NCI-H510A (cell line): ENCODE measurements around the gene UBTD1.
"Not testable (repeated sequence)": the region's sequence is repeated elsewhere in the genome, so short reads cannot be mapped to it uniquely, and the experiment has no call there.

Experiments
- DNase-seq: peaks from one replicate; lab custom pipeline; 2025; lab: John Stamatoyannopoulos, UW

The UBTD1 gene, protein sequence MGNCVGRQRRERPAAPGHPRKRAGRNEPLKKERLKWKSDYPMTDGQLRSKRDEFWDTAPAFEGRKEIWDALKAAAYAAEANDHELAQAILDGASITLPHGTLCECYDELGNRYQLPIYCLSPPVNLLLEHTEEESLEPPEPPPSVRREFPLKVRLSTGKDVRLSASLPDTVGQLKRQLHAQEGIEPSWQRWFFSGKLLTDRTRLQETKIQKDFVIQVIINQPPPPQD

DNA sequence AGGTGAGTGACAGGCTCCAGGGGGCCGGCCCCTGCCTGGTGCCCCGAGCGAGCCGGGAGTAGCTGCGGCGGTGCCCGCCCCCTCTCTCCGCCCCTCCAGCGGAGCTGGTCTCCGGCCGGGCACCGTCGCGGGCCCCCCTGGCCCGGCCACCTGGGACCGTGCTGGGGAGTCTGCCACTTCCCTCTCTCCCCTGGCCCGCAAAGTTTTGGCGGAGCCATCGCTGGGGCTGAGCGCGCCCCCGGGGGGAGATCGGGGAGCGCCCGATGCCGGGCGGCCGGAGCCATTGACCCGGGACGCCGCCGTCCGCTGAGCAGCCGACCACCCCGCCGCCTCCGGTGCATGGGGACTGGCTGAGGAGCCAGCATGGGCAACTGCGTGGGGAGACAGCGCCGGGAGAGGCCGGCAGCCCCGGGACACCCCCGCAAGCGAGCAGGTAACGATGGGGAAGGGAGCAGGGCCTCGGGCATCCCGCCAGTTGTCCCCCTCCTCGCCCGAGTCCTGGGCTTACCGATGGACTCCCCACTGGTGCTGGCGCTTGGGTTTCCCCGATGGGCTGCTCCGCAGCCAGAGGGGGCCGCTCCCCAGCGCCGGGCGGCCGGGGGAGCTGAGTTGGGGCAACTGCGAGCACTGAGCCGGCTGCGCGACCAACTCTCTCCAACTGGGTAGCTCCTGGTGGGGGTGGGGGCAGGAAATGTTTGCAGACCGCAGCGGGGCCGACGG is at the start of gene UBTD1:
Gene UBTD1 (plus strand): TSS at position 84 of the 720 bp plus-strand sequence. CDS start 280 bp downstream, at position 364.
- DNase-seq: no peak

DNA sequence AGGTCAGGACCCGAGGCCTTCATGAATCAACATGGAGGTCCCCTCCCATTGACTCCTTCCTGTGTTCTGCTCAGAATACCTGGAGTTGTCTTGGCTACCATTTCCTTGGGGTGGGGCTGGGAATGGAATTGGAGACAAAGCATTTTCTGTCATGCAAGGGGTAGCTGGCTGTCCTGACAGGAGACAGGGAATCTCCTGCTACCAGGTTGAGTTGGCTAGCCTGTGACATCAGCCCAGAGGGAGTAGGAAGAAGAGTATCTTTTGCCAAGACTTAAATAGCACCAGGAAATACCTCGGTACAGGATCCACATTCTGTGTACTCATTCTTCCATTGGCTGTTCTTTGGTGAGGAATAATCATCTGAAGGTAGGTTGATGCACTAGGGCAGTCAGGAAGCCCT is 47.9 kb upstream of the UBTD1 start:
- no peak for DNase-seq

DNA sequence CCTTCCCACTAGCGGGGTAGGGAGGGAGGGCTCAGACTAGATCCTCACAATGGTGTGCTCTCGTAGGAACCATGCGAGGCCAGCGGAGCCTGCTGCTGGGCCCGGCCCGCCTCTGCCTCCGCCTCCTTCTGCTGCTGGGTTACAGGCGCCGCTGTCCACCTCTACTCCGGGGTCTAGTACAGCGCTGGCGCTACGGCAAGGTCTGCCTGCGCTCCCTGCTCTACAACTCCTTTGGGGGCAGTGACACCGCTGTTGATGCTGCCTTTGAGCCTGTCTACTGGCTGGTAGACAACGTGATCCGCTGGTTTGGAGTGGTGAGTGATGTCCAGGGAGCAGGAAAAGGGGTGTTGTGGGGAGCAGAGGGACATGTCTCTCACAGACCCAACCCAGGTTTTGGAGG is 47.1 kb upstream of the UBTD1 start:
- DNase-seq: no peak

DNA sequence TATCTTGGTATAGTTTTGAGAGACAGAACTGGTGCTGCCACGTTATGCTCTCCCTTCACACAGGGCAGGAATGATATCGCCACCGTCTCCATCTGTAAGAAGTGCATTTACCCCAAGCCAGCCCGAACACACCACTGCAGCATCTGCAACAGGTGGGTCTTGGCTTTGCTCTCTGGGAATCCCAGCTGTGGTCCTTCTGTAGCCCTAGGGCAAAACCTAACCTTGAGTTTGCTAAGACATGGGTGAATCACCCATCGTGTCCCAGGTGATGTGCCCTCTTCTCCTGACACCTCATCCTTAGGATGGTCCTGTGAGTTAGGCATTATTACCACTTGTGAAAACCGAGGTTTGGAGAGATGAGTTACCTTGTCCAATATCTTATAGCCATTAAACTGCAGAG is 46.4 kb upstream of the UBTD1 start:
- no peak for DNase-seq

DNA sequence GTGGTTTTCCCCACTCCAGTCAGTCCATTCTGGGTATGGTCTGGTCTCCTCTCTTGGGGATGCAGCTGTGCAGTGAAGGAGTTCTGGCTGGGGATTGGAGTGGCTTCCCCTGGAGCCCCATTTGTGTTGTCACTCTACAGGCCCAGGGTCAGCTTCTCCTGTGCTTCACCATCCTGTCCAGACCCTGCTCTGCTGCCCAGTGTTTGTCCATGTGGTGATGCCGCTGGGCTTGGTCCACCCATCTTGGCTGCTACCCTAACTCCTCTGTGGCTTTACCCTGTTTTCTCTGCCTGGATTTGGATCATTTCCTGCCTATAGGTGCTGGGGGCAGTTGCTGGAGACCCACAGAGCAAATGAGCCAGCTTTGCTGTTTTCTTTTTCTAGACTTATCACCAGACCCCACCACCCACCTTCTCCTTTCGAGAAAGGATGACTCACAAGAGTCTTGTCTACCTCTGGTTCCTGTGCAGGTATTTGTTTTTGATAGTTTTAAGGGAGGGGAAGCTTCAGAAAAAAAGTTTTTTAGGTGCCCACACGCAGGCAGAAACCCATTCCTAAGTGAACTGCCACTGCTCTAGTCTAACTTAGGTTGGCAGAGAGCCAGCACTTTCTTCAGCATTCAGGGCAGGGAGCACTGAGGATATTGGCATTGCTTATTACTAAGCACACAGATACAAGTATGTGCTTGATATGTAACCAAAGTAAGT is 44.2 kb upstream of the UBTD1 start:
- no peak for DNase-seq

DNA sequence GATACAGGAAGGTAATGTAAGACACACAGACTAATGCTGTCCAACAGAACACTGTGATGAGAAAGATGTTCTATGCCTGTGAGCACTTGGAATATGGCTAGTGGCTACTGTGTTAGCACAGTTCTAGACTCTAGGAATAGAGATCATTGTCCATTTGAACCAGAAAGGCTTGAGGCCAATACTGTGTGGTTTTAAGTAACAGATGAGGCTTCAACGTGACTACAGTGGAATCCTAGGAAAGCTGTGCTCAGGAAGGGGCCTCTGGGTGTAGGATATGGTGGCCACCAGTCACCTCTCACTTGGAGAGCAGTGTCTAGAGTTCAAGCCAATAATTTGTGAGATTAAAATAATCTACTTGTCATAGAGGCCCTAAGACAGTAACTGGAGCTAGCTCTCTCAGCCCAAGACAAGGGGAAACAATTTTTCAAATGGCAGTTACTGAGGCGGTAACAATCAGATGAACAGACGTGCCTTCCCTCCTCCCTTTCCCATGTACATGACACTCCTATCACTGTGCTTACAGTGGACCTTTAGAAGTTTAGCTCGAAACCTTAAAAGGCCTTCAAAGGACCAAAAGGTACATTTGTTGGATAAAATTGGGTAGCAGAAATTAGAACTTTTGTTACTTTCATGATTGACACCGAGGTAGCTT is 42.6 kb upstream of the UBTD1 start:
- no peak for DNase-seq

DNA sequence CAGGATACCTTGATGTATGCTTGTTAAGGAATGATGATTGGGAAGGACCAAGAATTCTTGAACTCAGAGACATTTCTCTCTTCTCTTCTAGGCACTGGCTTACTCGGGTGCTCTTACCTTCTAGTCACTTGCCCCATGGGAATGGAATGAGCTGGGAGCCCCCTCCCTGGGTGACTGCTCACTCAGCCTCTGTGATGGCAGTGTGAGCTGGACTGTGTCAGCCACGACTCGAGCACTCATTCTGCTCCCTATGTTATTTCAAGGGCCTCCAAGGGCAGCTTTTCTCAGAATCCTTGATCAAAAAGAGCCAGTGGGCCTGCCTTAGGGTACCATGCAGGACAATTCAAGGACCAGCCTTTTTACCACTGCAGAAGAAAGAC is 42.0 kb upstream of the UBTD1 start:
- DNase-seq: no peak

DNA sequence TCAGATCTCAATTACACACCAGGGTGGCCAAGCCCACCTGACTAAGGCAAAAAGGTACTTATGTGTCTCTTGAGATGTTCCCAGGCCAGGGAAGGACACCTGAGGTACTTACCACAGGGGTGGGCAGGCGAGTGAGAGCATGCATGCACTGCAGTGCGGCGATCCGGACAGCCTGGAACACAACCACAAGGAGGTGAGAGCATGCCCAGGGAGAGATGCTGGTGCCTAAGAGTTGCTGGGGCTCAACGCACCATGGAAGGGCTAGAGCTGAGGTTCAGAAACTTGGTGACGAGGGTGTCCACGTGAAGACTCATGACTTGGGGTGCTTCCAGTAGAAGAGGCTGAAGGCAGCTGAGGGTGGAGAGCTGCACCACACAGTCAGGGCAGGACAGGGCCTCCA is 39.6 kb upstream of the UBTD1 start:
- no peak for DNase-seq

DNA sequence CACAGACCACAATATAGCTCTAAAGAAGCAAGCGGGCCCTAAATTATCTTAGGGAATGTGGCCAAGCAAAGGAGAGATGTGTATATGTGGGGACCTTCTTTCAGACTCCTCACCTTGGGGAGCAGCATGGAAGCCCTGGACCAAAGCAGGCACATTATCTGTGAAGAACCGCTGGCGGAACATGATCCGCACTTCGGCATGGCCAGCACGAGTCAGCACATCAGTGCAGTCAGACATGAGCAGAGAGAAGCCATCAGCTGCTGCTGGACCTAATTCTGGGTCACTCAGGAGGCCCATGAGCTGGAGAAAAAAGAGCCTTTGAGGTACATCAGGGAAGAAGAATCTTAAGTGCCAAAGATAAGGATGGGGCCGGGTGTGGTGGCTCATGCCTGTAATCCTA is 38.8 kb upstream of the UBTD1 start:
- no peak for DNase-seq

DNA sequence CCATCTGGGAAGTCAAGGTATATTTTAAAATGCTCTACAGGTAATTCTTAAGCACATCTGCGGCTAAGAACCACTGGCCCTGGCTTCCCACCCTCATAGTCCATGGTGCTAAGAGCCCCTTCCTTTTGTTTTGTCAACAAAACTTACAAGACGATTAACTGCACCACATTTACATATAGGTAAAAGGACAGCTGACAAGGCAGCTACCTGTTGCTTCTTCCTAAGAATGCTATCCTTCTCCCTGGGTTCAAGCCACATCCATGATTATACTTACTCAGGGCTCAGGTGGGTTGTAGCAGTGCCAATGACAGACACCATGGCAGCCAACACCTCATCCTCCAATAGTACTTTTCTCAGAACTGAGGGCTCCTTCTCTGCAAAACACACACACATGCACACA is 36.4 kb upstream of the UBTD1 start:
- DNase-seq: no peak

DNA sequence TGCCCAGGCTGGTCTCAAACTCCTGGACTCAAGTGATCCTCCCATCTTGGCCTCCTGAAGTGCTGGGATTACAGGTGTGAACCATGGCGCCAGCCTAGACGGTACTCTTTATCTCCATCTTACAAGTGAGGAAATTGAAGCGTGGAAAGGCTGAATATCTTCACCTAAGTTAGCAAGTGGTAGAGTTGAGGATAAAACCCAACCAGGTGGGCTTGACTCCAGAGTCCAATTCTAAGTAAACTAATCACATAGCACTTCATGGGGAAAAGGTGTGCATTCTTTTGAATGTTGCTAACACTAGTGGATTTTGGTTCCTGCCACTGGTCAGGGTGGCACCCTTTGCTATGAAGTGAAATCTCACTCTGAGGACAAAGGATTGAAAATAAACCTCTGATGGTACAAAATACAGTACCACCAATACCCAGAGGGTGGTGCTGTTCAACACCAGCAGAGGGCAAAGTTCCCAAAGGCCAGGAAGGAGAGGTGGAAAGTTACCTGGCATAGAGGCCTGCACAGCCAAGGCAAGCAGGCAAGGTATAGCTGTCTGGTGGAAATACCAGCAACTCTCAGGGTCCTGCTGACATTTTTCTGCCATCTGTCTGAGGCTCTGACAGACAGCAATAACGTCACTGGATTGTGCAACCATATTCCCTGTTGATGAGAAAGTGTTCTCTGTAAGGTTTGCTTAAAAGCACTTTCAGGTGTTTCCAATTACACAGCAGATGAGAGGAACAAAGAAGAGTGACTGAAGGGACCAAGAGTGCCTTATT is 35.2 kb upstream of the UBTD1 start:
- peak; percentile 65 for DNase-seq

DNA sequence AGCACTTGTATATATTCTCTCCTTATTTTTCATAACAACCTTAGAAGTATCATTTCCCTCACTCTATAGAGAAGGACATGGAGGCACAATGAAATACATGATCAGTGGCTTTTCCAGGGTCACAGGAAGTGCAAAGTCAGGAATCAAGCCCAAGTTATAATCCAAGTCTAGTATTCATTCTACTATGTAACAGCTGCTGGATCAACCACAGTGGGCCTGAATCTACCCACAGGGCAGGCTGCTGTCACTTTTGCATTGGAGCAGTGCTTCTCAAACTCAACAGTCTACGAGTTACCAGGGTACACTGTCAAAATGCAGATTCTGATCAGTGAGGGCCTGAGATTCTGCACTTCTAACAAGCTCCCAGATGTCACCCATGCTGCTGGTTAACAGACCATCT is 34.5 kb upstream of the UBTD1 start:
- DNase-seq: no peak

DNA sequence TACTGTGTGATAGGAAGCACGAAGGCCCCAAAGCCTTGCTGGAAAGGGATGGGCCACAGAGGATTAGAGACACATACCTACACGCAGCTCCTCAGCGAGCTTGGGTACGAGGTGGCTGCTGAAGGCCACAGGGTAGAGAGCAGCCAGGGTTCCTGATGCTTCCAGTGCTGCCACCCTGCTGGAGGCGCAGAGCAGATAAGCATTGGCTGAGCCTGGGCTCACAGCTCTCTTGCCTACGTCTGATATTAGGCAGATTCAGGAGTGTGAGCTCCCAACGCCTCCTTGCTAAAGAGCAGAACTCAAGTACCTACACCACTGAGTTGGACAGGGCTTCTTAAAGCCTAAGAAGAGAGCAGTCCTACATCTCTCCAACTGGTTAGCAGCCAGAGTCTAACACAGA is 32.7 kb upstream of the UBTD1 start:
- no peak for DNase-seq

DNA sequence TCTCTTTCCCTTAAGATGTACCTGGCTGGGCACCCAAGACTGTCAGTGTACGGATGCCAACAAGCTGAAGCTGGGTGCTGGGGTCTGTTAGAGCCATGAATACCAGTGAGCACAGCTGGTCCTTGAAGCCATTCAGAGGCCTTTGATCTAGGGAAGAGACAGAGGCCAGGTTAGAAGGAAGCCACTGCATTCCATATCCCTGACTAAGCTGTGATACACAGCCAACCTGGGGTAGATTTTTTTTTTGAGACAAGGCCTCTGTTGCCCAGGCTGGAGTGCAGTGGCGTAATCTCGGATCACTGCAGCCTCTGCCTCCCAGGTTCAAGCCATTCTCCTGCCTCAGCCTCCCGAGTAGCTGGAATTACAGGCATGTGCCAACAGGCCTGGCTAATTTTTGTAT is 32.0 kb upstream of the UBTD1 start:
- no peak for DNase-seq

DNA sequence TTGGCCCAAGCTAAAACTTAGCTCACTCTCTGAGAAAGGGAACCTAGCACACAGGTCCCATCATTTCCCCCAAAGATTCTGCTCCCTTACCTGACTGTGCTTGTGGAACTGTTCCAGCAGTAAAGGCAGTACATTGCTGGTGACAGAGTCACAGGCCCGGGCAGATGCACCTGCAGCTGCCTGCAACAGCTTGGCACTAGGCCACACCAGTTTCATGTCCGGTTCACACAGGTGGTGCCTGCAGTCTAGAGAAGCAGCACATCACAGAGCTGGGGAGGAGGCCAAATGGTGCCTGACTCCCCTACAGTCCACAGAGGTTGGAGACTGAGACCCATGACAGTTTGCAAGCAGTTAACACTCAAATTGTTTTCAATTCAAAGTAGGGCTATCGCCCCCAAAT is 30.6 kb upstream of the UBTD1 start:
- no peak for DNase-seq

DNA sequence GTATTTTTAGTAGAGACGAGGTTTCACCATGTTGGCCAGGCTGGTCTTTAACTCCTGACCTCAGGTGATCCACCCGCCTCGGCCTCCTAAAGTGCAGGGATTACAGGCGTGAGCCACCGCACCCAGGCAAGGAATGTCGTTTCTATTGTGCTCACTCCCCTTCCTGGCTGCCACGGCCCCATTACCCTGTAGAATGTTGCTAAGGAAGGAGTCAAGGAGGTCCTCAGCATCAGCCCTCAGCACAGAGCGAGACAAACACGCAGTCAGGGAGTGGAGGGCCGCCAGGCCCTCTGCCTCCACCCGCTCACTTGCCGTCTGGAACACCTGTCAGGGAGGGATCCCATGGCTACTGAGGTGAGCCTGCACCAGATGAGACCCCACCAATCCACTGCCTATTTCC is 29.9 kb upstream of the UBTD1 start:
- not testable (repeated sequence) for DNase-seq

DNA sequence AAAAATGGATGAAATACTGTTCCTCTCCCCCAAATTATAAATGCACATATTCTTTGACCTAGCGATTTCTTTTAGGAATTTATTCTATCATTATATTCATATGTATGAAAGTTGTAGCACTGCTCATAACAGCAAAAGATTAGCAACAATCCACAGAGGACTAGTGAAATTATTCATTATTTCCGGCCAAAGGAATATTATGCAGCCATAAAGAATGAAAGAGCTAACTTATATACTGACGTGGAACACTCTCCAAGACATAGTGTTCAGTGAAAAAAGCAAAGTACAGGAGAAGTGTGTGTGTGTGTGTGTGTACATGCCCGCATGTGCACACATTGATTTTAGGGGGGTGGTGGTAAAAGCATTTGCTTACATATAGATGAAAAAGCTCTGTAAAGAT is 23.8 kb upstream of the UBTD1 start:
- no peak for DNase-seq

DNA sequence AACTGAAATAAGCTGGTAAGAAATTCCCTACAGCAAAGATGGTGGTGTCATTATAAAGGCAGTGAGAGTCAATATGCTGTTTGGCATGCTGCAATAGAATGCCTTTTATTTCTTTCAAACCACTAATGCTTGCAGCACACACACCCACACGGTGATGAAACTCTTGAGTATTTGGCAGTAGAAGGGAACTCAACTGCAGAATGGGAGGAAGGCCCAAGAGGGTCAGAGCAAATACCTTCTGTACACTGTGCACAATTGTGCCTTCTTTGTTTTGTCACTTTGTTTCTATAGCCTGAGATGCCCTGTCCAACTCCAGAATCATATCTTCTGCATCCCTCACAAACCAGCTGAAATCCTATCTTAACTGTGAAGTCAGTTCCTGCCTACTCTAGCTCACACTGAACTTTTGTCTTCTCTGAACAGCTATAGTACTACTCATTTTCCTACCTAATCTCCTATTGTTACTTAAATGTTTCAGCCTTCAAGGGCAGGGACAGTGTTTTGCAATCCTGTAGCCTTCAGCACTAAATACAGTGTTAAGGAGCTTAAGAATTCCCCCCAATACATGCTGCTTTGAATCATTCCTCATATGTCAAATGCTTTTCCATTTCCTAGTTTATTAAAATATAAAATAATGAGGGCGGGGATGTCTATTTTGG is 22.7 kb upstream of the UBTD1 start:
- DNase-seq: no peak

DNA sequence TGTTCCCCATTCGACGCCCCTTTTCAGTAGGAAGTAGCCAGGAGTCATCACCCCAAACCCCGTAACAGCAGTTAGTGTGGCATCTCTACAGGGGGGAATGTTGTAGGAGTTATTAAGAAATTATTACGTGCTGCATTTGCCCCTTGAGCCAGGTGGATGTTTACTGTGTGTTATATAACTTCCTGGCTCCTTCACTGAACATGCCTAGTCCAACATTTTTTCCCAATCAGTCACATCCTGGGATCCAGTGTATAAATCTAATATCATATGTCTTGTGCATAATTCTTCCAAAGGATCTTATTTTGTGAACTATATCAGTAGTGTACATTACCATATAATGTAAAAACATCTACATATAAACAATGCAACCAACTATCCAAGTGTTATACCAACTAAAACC is 19.3 kb upstream of the UBTD1 start:
- DNase-seq: not testable (repeated sequence)

DNA sequence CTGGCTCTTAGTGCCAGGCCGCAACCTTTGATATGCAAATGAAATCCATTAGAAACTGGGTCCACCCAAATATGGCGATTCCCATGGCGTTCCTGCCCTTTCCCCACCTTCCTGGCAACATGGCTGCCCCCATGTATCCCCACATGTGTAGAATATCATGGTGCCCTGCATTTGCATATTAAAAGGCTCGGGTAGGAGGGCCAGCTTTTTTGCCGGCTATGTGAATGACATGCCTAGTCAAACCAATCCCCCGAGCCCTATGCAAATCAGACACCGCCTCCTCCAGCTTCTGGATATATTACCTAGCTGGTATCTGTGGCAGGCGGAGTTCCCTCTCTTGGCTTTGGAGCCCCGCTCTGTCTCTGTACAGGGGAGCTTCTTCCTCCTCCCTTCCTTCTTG is 18.8 kb upstream of the UBTD1 start:
- no peak for DNase-seq

DNA sequence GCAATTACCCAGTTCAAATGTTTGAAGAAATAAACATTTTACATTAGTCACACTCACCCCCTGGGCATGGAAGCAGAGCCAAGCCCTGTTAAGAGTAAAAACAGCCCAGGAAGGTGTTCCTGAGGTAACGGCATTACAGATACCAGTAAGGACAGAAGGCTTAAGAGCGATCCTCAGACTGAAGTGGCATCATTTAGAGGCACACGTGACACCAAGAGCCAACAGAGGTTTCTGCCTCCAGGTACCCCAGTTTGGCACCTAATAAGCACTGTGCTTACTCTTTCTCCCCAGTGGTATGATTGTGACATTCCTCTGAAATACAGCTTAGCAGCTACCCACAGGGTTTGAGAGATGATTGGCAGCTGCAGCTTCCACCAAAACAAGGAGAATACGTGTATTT is 17.7 kb upstream of the UBTD1 start:
- no peak for DNase-seq

DNA sequence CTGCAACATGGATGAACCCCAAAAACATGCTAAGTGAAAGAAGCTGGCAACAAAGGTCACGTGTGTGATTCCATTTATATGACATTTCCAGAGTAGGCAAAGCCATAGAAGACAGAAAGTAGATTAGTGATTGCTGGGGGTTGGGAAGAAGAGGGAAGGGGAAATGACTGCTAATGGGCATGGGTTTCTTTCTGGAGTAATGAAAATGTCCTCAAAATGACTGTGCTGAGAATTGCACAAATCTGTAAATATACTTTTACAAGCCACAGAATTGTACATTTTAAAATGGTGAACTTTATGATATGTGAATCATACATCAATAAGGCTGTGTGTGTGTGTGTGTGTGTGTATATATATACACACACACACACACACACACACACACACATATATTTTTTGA is 16.3 kb upstream of the UBTD1 start:
- DNase-seq: no peak
